Endodermal cell (in vitro differentiated cells): ENCODE results near the gene CLMP. TPM values are rescaled to one million over a fixed set of nuclear protein-coding genes. Genes with fewer than 3 reads are reported as not detected.

Source experiments
- DNase-seq: peaks from one replicate; pipeline ENCODE4 v3.0.0-alpha.2; 2017
- H3K27ac ChIP-seq: 2 replicates; pipeline ENCODE4 v1.5.1; 2013; ENCODE audit warnings: mild to moderate bottlenecking, low read depth, low read length, moderate library complexity
- H3K27me3 ChIP-seq: 2 replicates; pipeline ENCODE4 v1.6.1; 2013; ENCODE audit warnings: mild to moderate bottlenecking, low read length, moderate library complexity; ENCODE audit not compliant: insufficient read depth, control insufficient read depth, poor library complexity, severe bottlenecking
- H3K36me3 ChIP-seq: 2 replicates; pipeline ENCODE4 v1.7.0; 2013; ENCODE audit warnings: mild to moderate bottlenecking, low read length, moderate library complexity; ENCODE audit not compliant: control insufficient read depth, insufficient read depth
- H3K4me1 ChIP-seq: one replicate; pipeline ENCODE4 v1.7.0; 2013; ENCODE audit warnings: low read length; ENCODE audit not compliant: control insufficient read depth, insufficient read depth
- H3K4me3 ChIP-seq: 2 replicates; pipeline ENCODE4 v1.5.1; 2013; ENCODE audit warnings: mild to moderate bottlenecking, low read length, moderate library complexity
- H3K9ac ChIP-seq: 2 replicates; pipeline ENCODE4 v1.6.1; 2013; ENCODE audit warnings: mild to moderate bottlenecking, low read length, moderate library complexity; ENCODE audit not compliant: poor library complexity, severe bottlenecking; ENCODE audit errors: extremely low read depth
- H3K9me3 ChIP-seq: 2 replicates; pipeline ENCODE4 v1.6.1; 2013; ENCODE audit warnings: mild to moderate bottlenecking, low read length, moderate library complexity; ENCODE audit not compliant: control insufficient read depth
- H3K27ac Mint-ChIP-seq: 2 replicates; pipeline ENCODE4 v1.8.0; 2020; ENCODE audit warnings: mixed read lengths
- H3K27me3 Mint-ChIP-seq: 2 replicates; pipeline ENCODE4 v1.8.0; 2021; ENCODE audit warnings: mild to moderate bottlenecking, mixed read lengths; ENCODE audit not compliant: insufficient read depth
- H3K36me3 Mint-ChIP-seq: 2 replicates; pipeline ENCODE4 v1.8.0; 2020; ENCODE audit warnings: low read depth, mixed read lengths
- H3K4me1 Mint-ChIP-seq: 2 replicates; pipeline ENCODE4 v1.8.0; 2020; ENCODE audit warnings: mixed read lengths
- H3K4me3 Mint-ChIP-seq: 2 replicates; pipeline ENCODE4 v1.8.0; 2020; ENCODE audit warnings: mild to moderate bottlenecking, moderate library complexity, mixed read lengths
- H3K9me3 Mint-ChIP-seq: 2 replicates; pipeline ENCODE4 v1.8.0; 2020; ENCODE audit warnings: mild to moderate bottlenecking, mixed read lengths
- WGBS, 2 experiments: methylation state at CpG; one replicate each; pipeline versions ENCODE4 v1.1.5 to v1.1.7; 2013; ENCODE audit warnings: missing lambda C conversion rate in 2 of 2, mixed read lengths in 1 of 2; ENCODE audit not compliant: insufficient coverage in 1 of 2, insufficient read length in 1 of 2; 5-methylcytosine and 5-hydroxymethylcytosine counted together
- total RNA-seq, 2 donors: library from RNA; stranded (reverse); fragmentation: NEBNext Ultra II Directional in 1 of 2; extraction: Animal tissue kit (Norgen Biotek cat#: 25700) in 1 of 2; gene quantifications; 2 replicates in 1 of 2; 3 replicates in 1 of 2; pipeline ENCODE4 v1.2.1, GENCODE V29; 2021
- TF ChIP-seq, protein P1 (sequence below): fragments of 200-600 bp; sonication (generic); conservative IDR thresholded peaks from 2 replicates; pipeline ENCODE4 v1.5.0; 2021; ENCODE audit warnings: antibody characterized with exemption, mild to moderate bottlenecking

Gene CLMP
- total RNA-seq, 2 donors from 2014 or later: 86.5 to 94.4 TPM

DNA sequence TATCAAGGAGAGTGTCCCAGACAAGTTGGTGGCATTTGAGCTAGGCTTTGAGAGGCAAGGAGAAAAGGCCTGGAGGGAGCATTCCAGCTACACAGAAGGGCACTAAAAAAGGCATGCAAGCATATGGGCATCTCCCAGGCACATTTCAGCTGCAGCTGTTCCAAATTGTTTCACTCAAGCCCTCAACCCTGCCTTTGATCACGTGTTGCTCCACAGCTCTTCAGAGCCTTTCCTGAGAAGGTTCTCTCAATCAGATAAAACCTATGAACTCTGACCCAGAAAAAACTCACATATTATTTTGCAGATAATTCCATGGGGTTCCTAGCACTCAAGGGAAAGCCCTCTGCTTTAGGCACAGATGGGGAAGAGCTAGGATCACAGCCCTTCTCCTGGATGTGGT, 108.7 kb downstream of the CLMP start:
- peaks cover 64% of the 10 kb centered on the region for H3K36me3 Mint-ChIP-seq
- H3K9me3 ChIP-seq: peaks cover 14% of the 10 kb centered on the region
- peaks cover 71% of the 10 kb centered on the region for H3K36me3 ChIP-seq
- DNase-seq: no peak
- H3K4me1 ChIP-seq: no peaks in the 10 kb centered on the region
- 80 to 92% methylated on average over 1 of the region's 1 CpG for WGBS, 2 experiments
- TF ChIP-seq, protein P1, sequence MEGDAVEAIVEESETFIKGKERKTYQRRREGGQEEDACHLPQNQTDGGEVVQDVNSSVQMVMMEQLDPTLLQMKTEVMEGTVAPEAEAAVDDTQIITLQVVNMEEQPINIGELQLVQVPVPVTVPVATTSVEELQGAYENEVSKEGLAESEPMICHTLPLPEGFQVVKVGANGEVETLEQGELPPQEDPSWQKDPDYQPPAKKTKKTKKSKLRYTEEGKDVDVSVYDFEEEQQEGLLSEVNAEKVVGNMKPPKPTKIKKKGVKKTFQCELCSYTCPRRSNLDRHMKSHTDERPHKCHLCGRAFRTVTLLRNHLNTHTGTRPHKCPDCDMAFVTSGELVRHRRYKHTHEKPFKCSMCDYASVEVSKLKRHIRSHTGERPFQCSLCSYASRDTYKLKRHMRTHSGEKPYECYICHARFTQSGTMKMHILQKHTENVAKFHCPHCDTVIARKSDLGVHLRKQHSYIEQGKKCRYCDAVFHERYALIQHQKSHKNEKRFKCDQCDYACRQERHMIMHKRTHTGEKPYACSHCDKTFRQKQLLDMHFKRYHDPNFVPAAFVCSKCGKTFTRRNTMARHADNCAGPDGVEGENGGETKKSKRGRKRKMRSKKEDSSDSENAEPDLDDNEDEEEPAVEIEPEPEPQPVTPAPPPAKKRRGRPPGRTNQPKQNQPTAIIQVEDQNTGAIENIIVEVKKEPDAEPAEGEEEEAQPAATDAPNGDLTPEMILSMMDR: no peak
- H3K9me3 Mint-ChIP-seq: no peaks in the 10 kb centered on the region
- no peaks in the 10 kb centered on the region for H3K27me3 Mint-ChIP-seq
- no peaks in the 10 kb centered on the region for H3K27me3 ChIP-seq
- no peak overlapping the region for H3K27ac ChIP-seq
- H3K4me1 Mint-ChIP-seq: no peaks in the 10 kb centered on the region
- H3K4me3 ChIP-seq: no peak overlapping the region
- H3K4me3 Mint-ChIP-seq: no peak overlapping the region
- peak overlapping the region; percentile 4 for H3K27ac Mint-ChIP-seq
- no peak overlapping the region for H3K9ac ChIP-seq

DNA sequence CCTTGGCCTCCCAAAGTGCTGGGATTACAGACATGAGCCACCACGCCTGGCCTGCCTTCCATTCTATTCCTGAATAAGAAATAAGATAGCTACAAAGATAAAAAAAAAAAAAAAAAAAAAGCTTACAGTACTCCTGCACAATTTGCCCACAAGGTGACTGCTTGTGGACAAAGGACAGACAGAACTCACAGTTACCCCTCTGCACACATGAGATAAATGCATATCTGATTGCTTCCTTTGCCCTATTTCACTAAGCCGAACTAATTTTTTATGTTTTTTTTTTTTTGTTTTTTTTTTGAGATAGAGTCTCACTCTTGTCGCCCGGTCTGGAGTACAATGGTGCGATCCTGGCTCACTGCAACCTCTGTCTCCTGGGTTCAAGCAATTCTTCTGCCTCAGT, 109.6 kb downstream of the CLMP start:
- TF ChIP-seq, protein P1: no peak
- no peak overlapping the region for H3K27ac Mint-ChIP-seq
- H3K27me3 Mint-ChIP-seq: no peaks in the 10 kb centered on the region
- H3K27me3 ChIP-seq: no peaks in the 10 kb centered on the region
- H3K9me3 ChIP-seq: peaks cover 14% of the 10 kb centered on the region
- no peak overlapping the region for H3K4me3 Mint-ChIP-seq
- no peak overlapping the region for H3K4me3 ChIP-seq
- no peaks in the 10 kb centered on the region for H3K4me1 ChIP-seq
- no peaks in the 10 kb centered on the region for H3K4me1 Mint-ChIP-seq
- H3K9me3 Mint-ChIP-seq: no peaks in the 10 kb centered on the region
- 93 to 96% methylated on average over 3 to 4 of the region's 5 CpGs for WGBS, 2 experiments
- H3K36me3 ChIP-seq: peaks cover 71% of the 10 kb centered on the region
- no peak overlapping the region for H3K27ac ChIP-seq
- H3K36me3 Mint-ChIP-seq: peaks cover 62% of the 10 kb centered on the region
- H3K9ac ChIP-seq: no peak overlapping the region
- no peak for DNase-seq

DNA sequence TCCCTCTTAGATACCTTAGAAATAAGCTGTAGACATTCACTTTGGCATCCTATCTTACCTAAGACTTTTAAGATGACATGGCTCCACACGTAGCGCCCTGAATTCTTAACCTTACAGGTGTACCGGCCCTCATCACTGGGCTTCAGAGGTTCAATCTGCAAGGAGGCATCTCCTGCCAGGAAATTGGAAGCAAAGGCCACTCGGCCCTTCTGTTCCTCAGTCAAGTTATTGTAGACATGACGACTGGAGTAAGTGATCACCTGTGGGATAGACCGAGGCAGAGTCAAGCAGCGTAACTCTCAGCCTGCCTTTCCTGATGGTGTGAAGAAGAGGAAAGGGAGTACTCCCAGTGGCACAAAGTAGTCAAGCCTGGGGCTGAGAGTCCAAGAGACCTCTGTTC, 110.6 kb downstream of the CLMP start:
- no peak overlapping the region for H3K27ac ChIP-seq
- Mint-ChIP-seq H3K27me3 (no peaks in the 10 kb centered on the region), H3K27ac (no peak overlapping the region), H3K9me3 (no peaks in the 10 kb centered on the region), H3K4me1 (no peaks in the 10 kb centered on the region), H3K36me3 (peaks cover 66% of the 10 kb centered on the region), H3K4me3 (no peak overlapping the region)
- H3K4me1 ChIP-seq: no peaks in the 10 kb centered on the region
- TF ChIP-seq, protein P1: no peak
- no peaks in the 10 kb centered on the region for H3K27me3 ChIP-seq
- H3K9ac ChIP-seq: no peak overlapping the region
- peaks cover 14% of the 10 kb centered on the region for H3K9me3 ChIP-seq
- no peak overlapping the region for H3K4me3 ChIP-seq
- peaks cover 81% of the 10 kb centered on the region for H3K36me3 ChIP-seq
- no peak for DNase-seq
- 95% methylated on average over 6 to 7 of the region's 7 CpGs for WGBS, 2 experiments
